ENCODE results near the gene HNRNPAB.

The HNRNPAB gene

DNA sequence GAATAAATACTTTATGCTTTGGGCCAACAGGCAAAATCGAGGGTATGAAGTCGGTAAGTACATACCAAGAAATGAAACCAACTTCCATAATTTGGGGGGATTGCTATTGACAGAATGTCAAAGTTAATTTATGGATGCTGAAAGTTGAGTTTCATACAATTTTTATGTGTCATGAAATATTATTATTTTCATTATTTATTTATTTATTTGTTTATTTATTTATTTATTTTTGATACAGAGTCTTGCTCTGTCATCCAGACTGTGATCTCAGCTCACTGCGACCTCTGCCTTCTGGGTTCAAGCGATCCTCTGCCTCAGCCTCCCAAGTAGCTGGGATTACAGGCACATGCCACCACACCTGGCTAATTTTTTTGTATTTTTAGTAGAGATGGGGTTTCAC, 12.7 kb upstream of the HNRNPAB start (continued):
- TF ChIP-seq ZBTB20 (tag by site-specific recombination; IDR thresholded peaks at IDR 0.05) (no peak), ZXDB (tag by site-specific recombination; IDR thresholded peaks at IDR 0.05) (no peak), ZNF585B (tag by site-specific recombination; IDR thresholded peaks at IDR 0.05) (no peak), PRDM10 (tag by site-specific recombination; IDR thresholded peaks at IDR 0.05) (no peak), ZNF561 (tag by site-specific recombination; IDR thresholded peaks at IDR 0.05; ENCODE audit: borderline replicate concordance) (no peak), ZNF433 (tag by site-specific recombination; IDR thresholded peaks at IDR 0.05; ENCODE audit: low read depth) (peak; percentile 67; the same call in 1 of the 2 replicates), ZNF521 (tag by site-specific recombination; IDR thresholded peaks at IDR 0.05) (no peak), ZNF239 (tag by site-specific recombination; IDR thresholded peaks at IDR 0.05) (no peak), ZNF24 (tag by site-specific recombination; IDR thresholded peaks at IDR 0.05) (no peak), ZBTB48 (tag by site-specific recombination; IDR thresholded peaks at IDR 0.05) (no peak), KLF16 (tag by site-specific recombination; IDR thresholded peaks at IDR 0.05) (no peak), ZNF394 (tag by site-specific recombination; IDR thresholded peaks at IDR 0.05; ENCODE audit: borderline replicate concordance) (peak; percentile 86; the same call in 1 of the 2 replicates), ZNF132 (tag by site-specific recombination; IDR thresholded peaks at IDR 0.05; ENCODE audit: borderline replicate concordance) (no peak), EGR2 (tag by site-specific recombination; IDR thresholded peaks at IDR 0.05; ENCODE audit: low read depth) (no peak), ZNF157 (tag by site-specific recombination; IDR thresholded peaks at IDR 0.05) (no peak), ZNF354C (tag by site-specific recombination; IDR thresholded peaks at IDR 0.05; ENCODE audit: borderline replicate concordance, low read depth) (0 out of 2 replicates have a peak, but pooled peaks have one; percentile 38), ZEB2 (tag by site-specific recombination; IDR thresholded peaks at IDR 0.05) (no peak), ZNF626 (tag by site-specific recombination; IDR thresholded peaks at IDR 0.05) (no peak), SCRT2 (tag by site-specific recombination; IDR thresholded peaks at IDR 0.05) (no peak), ZNF350 (tag by site-specific recombination; IDR thresholded peaks at IDR 0.05) (no peak), ZNF76 (tag by site-specific recombination; IDR thresholded peaks at IDR 0.05; ENCODE audit: borderline replicate concordance, low read depth) (no peak), ZNF416 (tag by site-specific recombination; IDR thresholded peaks at IDR 0.05) (no peak), MYNN (tag by site-specific recombination; IDR thresholded peaks at IDR 0.05; ENCODE audit: borderline replicate concordance) (no peak), SP7 (tag by site-specific recombination; IDR thresholded peaks at IDR 0.05) (no peak)
- TF ChIP-seq, protein P1, sequence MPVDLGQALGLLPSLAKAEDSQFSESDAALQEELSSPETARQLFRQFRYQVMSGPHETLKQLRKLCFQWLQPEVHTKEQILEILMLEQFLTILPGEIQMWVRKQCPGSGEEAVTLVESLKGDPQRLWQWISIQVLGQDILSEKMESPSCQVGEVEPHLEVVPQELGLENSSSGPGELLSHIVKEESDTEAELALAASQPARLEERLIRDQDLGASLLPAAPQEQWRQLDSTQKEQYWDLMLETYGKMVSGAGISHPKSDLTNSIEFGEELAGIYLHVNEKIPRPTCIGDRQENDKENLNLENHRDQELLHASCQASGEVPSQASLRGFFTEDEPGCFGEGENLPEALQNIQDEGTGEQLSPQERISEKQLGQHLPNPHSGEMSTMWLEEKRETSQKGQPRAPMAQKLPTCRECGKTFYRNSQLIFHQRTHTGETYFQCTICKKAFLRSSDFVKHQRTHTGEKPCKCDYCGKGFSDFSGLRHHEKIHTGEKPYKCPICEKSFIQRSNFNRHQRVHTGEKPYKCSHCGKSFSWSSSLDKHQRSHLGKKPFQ (tag by site-specific recombination; IDR thresholded peaks at IDR 0.05) = 0 out of 2 replicates have a peak, but pooled peaks have one; percentile 22
- TF ChIP-seq, protein P2, sequence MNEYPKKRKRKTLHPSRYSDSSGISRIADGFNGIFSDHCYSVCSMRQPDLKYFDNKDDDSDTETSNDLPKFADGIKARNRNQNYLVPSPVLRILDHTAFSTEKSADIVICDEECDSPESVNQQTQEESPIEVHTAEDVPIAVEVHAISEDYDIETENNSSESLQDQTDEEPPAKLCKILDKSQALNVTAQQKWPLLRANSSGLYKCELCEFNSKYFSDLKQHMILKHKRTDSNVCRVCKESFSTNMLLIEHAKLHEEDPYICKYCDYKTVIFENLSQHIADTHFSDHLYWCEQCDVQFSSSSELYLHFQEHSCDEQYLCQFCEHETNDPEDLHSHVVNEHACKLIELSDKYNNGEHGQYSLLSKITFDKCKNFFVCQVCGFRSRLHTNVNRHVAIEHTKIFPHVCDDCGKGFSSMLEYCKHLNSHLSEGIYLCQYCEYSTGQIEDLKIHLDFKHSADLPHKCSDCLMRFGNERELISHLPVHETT (tag by site-specific recombination; IDR thresholded peaks at IDR 0.05) = no peak
- TF ChIP-seq, protein P3, sequence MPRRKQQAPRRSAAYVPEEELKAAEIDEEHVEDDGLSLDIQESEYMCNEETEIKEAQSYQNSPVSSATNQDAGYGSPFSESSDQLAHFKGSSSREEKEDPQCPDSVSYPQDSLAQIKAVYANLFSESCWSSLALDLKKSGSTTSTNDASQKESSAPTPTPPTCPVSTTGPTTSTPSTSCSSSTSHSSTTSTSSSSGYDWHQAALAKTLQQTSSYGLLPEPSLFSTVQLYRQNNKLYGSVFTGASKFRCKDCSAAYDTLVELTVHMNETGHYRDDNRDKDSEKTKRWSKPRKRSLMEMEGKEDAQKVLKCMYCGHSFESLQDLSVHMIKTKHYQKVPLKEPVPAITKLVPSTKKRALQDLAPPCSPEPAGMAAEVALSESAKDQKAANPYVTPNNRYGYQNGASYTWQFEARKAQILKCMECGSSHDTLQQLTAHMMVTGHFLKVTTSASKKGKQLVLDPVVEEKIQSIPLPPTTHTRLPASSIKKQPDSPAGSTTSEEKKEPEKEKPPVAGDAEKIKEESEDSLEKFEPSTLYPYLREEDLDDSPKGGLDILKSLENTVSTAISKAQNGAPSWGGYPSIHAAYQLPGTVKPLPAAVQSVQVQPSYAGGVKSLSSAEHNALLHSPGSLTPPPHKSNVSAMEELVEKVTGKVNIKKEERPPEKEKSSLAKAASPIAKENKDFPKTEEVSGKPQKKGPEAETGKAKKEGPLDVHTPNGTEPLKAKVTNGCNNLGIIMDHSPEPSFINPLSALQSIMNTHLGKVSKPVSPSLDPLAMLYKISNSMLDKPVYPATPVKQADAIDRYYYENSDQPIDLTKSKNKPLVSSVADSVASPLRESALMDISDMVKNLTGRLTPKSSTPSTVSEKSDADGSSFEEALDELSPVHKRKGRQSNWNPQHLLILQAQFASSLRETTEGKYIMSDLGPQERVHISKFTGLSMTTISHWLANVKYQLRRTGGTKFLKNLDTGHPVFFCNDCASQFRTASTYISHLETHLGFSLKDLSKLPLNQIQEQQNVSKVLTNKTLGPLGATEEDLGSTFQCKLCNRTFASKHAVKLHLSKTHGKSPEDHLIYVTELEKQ (tag by site-specific recombination; IDR thresholded peaks at IDR 0.05; ENCODE audit: borderline replicate concordance) = 0 out of 2 replicates have a peak, but pooled peaks have one; percentile 10
- TF ChIP-seq, protein P4, sequence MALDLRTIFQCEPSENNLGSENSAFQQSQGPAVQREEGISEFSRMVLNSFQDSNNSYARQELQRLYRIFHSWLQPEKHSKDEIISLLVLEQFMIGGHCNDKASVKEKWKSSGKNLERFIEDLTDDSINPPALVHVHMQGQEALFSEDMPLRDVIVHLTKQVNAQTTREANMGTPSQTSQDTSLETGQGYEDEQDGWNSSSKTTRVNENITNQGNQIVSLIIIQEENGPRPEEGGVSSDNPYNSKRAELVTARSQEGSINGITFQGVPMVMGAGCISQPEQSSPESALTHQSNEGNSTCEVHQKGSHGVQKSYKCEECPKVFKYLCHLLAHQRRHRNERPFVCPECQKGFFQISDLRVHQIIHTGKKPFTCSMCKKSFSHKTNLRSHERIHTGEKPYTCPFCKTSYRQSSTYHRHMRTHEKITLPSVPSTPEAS (tag by site-specific recombination; IDR thresholded peaks at IDR 0.05) = no peak

Measured in HEK293 (cell line).